GM12872 (cell line): ENCODE measurements around the gene INPP4B.

Experiments
- TF ChIP-seq, protein P1 (sequence below): IDR thresholded peaks from 3 replicates; pipeline ENCODE4 v1.5.1; 2011; ENCODE audit warnings: low read depth, mild to moderate bottlenecking, low read length, moderate library complexity; ENCODE audit not compliant: insufficient read depth

Gene INPP4B

DNA sequence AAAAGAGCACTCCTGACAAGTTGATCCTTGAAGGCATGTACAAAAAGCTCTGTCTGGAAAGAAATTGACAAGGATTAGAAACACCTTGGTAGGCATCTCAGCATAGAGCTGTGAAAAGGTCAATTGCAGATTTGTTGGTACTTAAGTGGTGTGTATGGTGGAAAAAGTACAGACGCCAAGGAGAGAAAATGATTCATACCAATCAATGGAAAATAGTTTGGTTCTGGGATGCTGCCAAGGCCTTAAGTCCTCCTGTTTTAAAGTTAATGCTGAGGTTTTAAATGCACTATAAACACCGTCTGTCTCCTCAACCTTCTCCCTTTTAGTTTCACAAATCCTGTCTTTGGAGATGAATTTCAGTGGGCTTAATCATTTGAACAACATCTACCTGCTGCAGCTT is 685.6 kb downstream of the INPP4B start:
- TF ChIP-seq, protein P1, sequence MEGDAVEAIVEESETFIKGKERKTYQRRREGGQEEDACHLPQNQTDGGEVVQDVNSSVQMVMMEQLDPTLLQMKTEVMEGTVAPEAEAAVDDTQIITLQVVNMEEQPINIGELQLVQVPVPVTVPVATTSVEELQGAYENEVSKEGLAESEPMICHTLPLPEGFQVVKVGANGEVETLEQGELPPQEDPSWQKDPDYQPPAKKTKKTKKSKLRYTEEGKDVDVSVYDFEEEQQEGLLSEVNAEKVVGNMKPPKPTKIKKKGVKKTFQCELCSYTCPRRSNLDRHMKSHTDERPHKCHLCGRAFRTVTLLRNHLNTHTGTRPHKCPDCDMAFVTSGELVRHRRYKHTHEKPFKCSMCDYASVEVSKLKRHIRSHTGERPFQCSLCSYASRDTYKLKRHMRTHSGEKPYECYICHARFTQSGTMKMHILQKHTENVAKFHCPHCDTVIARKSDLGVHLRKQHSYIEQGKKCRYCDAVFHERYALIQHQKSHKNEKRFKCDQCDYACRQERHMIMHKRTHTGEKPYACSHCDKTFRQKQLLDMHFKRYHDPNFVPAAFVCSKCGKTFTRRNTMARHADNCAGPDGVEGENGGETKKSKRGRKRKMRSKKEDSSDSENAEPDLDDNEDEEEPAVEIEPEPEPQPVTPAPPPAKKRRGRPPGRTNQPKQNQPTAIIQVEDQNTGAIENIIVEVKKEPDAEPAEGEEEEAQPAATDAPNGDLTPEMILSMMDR = no peak

- TF ChIP-seq, protein P1 = no peak
These were observed 687.1 kb downstream of the INPP4B start for GRCh38 chr4:142158980-142159379.

- TF ChIP-seq, protein P1 = no peak
These were observed 689.8 kb downstream of the INPP4B start for GRCh38 chr4:142156256-142156655.

DNA sequence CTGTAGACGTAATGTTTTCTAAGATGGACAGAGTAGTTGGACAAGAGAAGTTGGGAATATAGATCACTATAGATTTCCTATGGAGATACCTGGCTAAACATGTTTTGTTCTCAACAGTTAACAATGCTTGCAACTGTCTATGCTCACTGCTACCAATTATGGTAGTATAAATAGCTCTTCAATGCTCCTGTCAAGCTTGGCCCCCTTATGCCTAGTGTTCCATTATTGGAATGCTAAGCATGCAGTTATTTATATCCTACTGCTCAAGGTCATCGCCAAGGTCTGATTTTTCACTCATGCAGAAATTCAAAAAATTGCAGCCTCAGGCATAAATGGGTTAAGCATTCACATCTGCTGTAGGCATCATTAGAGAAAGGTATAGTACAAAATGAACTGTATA is 690.8 kb downstream of the INPP4B start:
- TF ChIP-seq, protein P1 = no peak

DNA sequence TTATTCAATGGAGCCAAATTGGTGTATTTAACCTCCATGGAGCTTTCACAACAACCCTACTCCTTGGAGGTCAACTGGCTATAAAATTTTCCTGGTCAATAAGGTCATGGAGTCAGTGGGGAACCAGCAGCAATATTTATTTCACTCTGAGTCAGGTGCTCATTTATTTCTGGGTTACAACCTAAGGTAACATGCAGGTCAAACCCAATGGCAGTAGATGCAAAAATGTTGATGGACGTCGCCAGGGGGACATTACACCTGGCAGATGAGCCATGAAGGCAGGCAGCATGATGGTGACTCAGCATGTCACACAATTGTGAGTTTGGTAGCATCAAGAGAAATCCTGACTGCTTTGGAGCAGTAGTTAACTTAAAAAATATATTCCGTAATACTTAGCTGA is 695.6 kb downstream of the INPP4B start:
- TF ChIP-seq, protein P1 = no peak

- TF ChIP-seq, protein P1 = no peak
These were observed 701.3 kb downstream of the INPP4B start for GRCh38 chr4:142144813-142145212.

DNA sequence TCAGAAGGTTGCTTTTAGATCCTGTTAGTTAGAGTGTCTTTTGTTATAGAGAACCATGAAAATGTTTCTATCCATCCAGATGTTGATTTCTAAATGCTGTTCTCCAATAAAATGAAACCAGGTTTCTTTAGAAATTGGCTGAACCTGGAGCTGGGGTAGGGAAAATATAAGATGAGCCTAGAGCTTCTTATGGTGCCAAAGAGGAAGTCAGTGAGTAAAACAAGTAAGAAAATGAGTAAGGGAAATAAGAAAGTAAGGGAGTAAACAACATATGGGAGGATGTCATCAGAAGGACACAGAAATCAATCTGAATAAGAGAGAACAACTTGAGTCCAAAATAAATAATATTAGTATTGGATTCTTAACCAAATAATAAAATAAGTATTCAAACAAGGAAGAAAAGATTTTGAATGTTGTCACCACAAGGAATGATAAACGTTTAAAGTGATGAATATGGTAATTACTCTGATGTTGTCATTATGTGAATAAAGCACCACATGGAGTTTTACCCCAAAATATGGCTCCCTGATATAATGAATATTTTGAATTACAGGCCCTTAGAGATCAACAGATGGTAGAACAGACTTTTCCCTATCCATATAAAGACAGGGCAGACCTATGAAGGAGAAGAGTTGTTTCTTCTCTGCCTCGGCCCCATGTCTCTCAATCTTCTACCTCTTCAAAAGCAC is 703.6 kb downstream of the INPP4B start:
- TF ChIP-seq, protein P1 = no peak

GRCh38 chr4:142141224-142141623 is 704.9 kb downstream of the INPP4B start:
- TF ChIP-seq, protein P1 = no peak
